ENCODE data around the gene CUX1. TPM values are rescaled to one million over a fixed set of nuclear protein-coding genes. Genes with fewer than 3 reads are reported as not detected.

CUX1 gene
- total RNA-seq, 1 donor from 2014 or later: 50.6 TPM

DNA sequence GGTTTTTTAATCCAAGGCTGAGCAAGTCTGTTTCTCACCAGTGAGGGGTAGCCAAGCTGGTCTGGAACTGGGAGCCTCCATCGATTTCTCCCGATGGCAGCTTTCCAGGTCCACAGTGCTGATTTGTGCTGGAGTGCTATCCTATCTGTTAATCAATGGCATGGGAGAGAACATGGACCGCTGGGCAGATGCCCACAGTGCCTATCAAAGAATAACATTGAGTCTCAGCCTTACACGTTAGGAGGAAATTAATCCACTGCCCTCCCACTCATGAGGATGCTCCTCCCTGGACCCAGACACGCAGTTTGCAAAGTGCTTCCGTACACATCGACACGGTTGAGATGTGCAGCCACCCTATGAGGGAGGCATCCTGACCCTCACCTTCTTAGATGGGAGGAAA lies 36.0 kb upstream of the CUX1 start:
- Histone ChIP-seq H3K27ac (ENCODE audit: low read depth, low read length) (no peak overlapping the region), H4K20me1 (ENCODE audit: insufficient read depth, low read length) (no peaks in the 10 kb centered on the region), H3K9me3 (ENCODE audit: insufficient read depth, low read depth, low read length) (no peaks in the 10 kb centered on the region), H3K79me2 (ENCODE audit: insufficient read depth, low read length) (no peaks in the 10 kb centered on the region), H3K27me3 (ENCODE audit: insufficient read depth, low read length) (peaks cover 21% of the 10 kb centered on the region), H3K4me1 (ENCODE audit: insufficient read depth, low read length) (no peaks in the 10 kb centered on the region), H3K9ac (ENCODE audit: low read length) (no peak overlapping the region), H2AFZ (ENCODE audit: low read depth, low read length) (no peak overlapping the region), H3K4me2 (ENCODE audit: low read length) (no peak overlapping the region), H3K36me3 (ENCODE audit: insufficient read depth, low read length) (no peaks in the 10 kb centered on the region), H3K4me3 (ENCODE audit: insufficient read depth, low read depth, low read length) (no peak overlapping the region)
- DNase-seq (ENCODE audit: low read depth) (no peak), FAIRE-seq (no peak)
- TF ChIP-seq EZH2 (IDR thresholded peaks at IDR 0.05; ENCODE audit: insufficient read depth, low read length): no peak
- TF ChIP-seq, protein P1, sequence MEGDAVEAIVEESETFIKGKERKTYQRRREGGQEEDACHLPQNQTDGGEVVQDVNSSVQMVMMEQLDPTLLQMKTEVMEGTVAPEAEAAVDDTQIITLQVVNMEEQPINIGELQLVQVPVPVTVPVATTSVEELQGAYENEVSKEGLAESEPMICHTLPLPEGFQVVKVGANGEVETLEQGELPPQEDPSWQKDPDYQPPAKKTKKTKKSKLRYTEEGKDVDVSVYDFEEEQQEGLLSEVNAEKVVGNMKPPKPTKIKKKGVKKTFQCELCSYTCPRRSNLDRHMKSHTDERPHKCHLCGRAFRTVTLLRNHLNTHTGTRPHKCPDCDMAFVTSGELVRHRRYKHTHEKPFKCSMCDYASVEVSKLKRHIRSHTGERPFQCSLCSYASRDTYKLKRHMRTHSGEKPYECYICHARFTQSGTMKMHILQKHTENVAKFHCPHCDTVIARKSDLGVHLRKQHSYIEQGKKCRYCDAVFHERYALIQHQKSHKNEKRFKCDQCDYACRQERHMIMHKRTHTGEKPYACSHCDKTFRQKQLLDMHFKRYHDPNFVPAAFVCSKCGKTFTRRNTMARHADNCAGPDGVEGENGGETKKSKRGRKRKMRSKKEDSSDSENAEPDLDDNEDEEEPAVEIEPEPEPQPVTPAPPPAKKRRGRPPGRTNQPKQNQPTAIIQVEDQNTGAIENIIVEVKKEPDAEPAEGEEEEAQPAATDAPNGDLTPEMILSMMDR (IDR thresholded peaks at IDR 0.05; ENCODE audit: insufficient read depth, low read depth, low read length): no peak
- no peaks in the 10 kb centered on the region for H3K9me3 Mint-ChIP-seq (ENCODE audit: unreplicated experiment)
- peaks cover 53% of the 10 kb centered on the region for H3K27me3 Mint-ChIP-seq (ENCODE audit: low read depth, unreplicated experiment)
- peaks cover 3% of the 10 kb centered on the region for H3K36me3 Mint-ChIP-seq (ENCODE audit: low read depth, unreplicated experiment)
- no peak overlapping the region for H3K4me3 Mint-ChIP-seq (ENCODE audit: unreplicated experiment)
- peaks cover 3% of the 10 kb centered on the region for H3K4me1 Mint-ChIP-seq (ENCODE audit: low read depth, unreplicated experiment)
- H3K27ac Mint-ChIP-seq (ENCODE audit: unreplicated experiment): no peak overlapping the region

DNA sequence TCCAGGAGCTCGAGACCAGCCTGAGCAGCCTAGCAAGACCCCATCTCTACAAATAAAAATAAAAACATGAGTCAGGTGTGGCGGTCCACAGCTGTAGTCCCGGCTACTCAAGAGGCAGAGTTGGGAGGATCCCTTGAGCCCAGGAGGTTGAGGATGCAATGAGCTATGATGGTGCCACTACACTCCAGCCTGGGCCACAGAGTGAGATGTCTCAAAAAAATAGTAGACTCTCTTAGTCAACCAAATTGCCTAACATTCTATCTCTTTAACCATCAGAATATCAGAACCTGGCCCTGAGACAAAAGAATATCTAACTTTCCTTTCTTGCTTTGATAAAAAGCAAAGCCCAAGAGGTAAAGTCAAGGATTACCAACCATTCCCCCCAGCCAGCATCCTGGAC lies 35.0 kb upstream of the CUX1 start:
- H2AFZ ChIP-seq (ENCODE audit: low read depth, low read length): no peak overlapping the region
- H3K4me3 ChIP-seq (ENCODE audit: insufficient read depth, low read depth, low read length): no peak overlapping the region
- no peaks in the 10 kb centered on the region for H3K79me2 ChIP-seq (ENCODE audit: insufficient read depth, low read length)
- H3K27ac ChIP-seq (ENCODE audit: low read depth, low read length): no peak overlapping the region
- Mint-ChIP-seq H3K27me3 (ENCODE audit: low read depth, unreplicated experiment) (peaks cover 45% of the 10 kb centered on the region), H3K4me3 (ENCODE audit: unreplicated experiment) (no peak overlapping the region), H3K27ac (ENCODE audit: unreplicated experiment) (no peak overlapping the region), H3K36me3 (ENCODE audit: low read depth, unreplicated experiment) (peaks cover 2% of the 10 kb centered on the region), H3K9me3 (ENCODE audit: unreplicated experiment) (no peaks in the 10 kb centered on the region), H3K4me1 (ENCODE audit: low read depth, unreplicated experiment) (peaks cover 3% of the 10 kb centered on the region)
- TF ChIP-seq, protein P1 (IDR thresholded peaks at IDR 0.05; ENCODE audit: insufficient read depth, low read depth, low read length): no peak
- TF ChIP-seq EZH2 (IDR thresholded peaks at IDR 0.05; ENCODE audit: insufficient read depth, low read length): no peak
- H3K4me2 ChIP-seq (ENCODE audit: low read length): no peak overlapping the region
- H3K36me3 ChIP-seq (ENCODE audit: insufficient read depth, low read length): no peaks in the 10 kb centered on the region
- H3K27me3 ChIP-seq (ENCODE audit: insufficient read depth, low read length): peaks cover 21% of the 10 kb centered on the region
- no peak overlapping the region for H3K9ac ChIP-seq (ENCODE audit: low read length)
- FAIRE-seq (no peak), DNase-seq (ENCODE audit: low read depth) (no peak)
- no peaks in the 10 kb centered on the region for H3K4me1 ChIP-seq (ENCODE audit: insufficient read depth, low read length)
- no peaks in the 10 kb centered on the region for H3K9me3 ChIP-seq (ENCODE audit: insufficient read depth, low read depth, low read length)
- no peaks in the 10 kb centered on the region for H4K20me1 ChIP-seq (ENCODE audit: insufficient read depth, low read length)

DNA sequence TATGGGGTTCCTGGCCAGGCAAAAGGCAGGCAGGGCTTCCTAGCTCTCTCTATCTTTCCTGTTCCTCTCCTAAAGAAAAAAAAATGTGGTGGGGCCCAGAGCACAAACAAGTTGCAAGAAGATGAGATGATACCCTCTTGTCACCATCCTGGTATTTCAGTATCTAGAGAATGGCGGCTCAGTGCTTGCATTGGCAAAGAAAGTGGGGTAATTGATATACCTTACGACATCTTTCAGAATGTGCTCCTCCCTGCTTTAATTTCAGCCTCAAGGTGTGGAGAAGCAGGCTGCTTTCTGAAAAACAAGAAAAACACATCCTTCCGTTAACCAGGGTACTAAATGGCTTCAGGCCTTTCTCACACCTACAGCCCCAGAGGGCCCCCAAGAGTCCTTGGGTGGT lies 34.5 kb upstream of the CUX1 start:
- Histone ChIP-seq H3K36me3 (ENCODE audit: insufficient read depth, low read length) (no peaks in the 10 kb centered on the region), H3K9ac (ENCODE audit: low read length) (no peak overlapping the region), H3K27ac (ENCODE audit: low read depth, low read length) (no peak overlapping the region), H2AFZ (ENCODE audit: low read depth, low read length) (no peak overlapping the region), H3K4me1 (ENCODE audit: insufficient read depth, low read length) (no peaks in the 10 kb centered on the region), H3K4me2 (ENCODE audit: low read length) (no peak overlapping the region), H4K20me1 (ENCODE audit: insufficient read depth, low read length) (no peaks in the 10 kb centered on the region), H3K27me3 (ENCODE audit: insufficient read depth, low read length) (peaks cover 19% of the 10 kb centered on the region), H3K79me2 (ENCODE audit: insufficient read depth, low read length) (no peaks in the 10 kb centered on the region), H3K4me3 (ENCODE audit: insufficient read depth, low read depth, low read length) (no peak overlapping the region), H3K9me3 (ENCODE audit: insufficient read depth, low read depth, low read length) (no peaks in the 10 kb centered on the region)
- Mint-ChIP-seq H3K4me3 (ENCODE audit: unreplicated experiment) (no peak overlapping the region), H3K27ac (ENCODE audit: unreplicated experiment) (no peak overlapping the region), H3K27me3 (ENCODE audit: low read depth, unreplicated experiment) (peaks cover 42% of the 10 kb centered on the region), H3K4me1 (ENCODE audit: low read depth, unreplicated experiment) (peaks cover 3% of the 10 kb centered on the region), H3K36me3 (ENCODE audit: low read depth, unreplicated experiment) (peaks cover 2% of the 10 kb centered on the region), H3K9me3 (ENCODE audit: unreplicated experiment) (no peaks in the 10 kb centered on the region)
- DNase-seq (ENCODE audit: low read depth) (no peak), FAIRE-seq (no peak)
- TF ChIP-seq, protein P1 (IDR thresholded peaks at IDR 0.05; ENCODE audit: insufficient read depth, low read depth, low read length): no peak
- TF ChIP-seq EZH2 (IDR thresholded peaks at IDR 0.05; ENCODE audit: insufficient read depth, low read length): no peak

Measured in astrocyte (in vitro differentiated cells and primary cell).